GM12878 (cell line): Measurements from ENCODE around the gene C16orf96. TPM values are rescaled to one million over a fixed set of nuclear protein-coding genes. Genes with fewer than 3 reads are reported as not detected.

Source experiments
- ATAC-seq: fragments of 200-7000 bp; cut with Tn5 transposase; 3 replicates; pipeline ENCODE4 v1.9.1; 2020; ENCODE audit warnings: mild to moderate bottlenecking, moderate library complexity
- BruUV-seq: library from RNA; stranded (reverse); fragments of 400-500 nt; replicated peaks from 2 replicates; lab custom pipeline; 2021; lab: Mats Ljungman, UMichigan
- CTCF ChIA-PET: fragments of 300-600 bp; sonication (Branson Sonifier 250); formaldehyde crosslinking; extraction: SDS; loops from one replicate; lab custom pipeline; 2021; ENCODE audit warnings: inconsistent platforms; lab: Yijun Ruan, JAX
- POLR2A ChIA-PET: fragments of 350-600 bp; formaldehyde crosslinking; extraction: SDS; loops from one replicate; lab custom pipeline; 2021; ENCODE audit warnings: inconsistent platforms; lab: Charles Lee
- RAD21 ChIA-PET: fragments of 300-600 bp; sonication (Branson Sonifier 250); formaldehyde crosslinking; loops from one replicate; lab custom pipeline; 2023; ENCODE audit warnings: antibody characterized with exemption; ENCODE audit not compliant: unreplicated experiment; lab: Charles Lee
- SMC1A ChIA-PET: fragments of 300-600 bp; sonication (Branson Sonifier 250); formaldehyde crosslinking; loops from one replicate; lab custom pipeline; 2023; ENCODE audit not compliant: unreplicated experiment, uncharacterized antibody; lab: Charles Lee
- DNase-seq: peaks from one replicate; pipeline ENCODE4 v3.0.0-alpha.2; 2011; ENCODE audit warnings: low read depth, low spot score
- FAIRE-seq: peaks from 3 replicates; lab custom pipeline; 2011; peaks lifted over from hg19 to GRCh38; lab: Jason Lieb, UNC
- H2AFZ ChIP-seq: 2 replicates; pipeline ENCODE4 v1.6.0; 2011; ENCODE audit warnings: low read depth, low read length, control low read depth; ENCODE audit not compliant: control insufficient read depth
- H3K27ac ChIP-seq: 2 replicates; pipeline ENCODE4 v1.5.1; 2011; ENCODE audit warnings: control low read depth; ENCODE audit not compliant: control insufficient read depth, insufficient read depth
- H3K27me3 ChIP-seq, 2 experiments: replicated peaks in 1 of 2; 2 replicates each; pipeline versions ENCODE4 v1.6.0 to v1.6.1; 2011; ENCODE audit warnings: low read length in 1 of 2; ENCODE audit not compliant: control insufficient read depth in 2 of 2, insufficient read depth in 2 of 2
- H3K36me3 ChIP-seq, 2 experiments: 2 replicates each; pipeline ENCODE4 v1.5.1; 2011; ENCODE audit warnings: low read length in 1 of 2; ENCODE audit not compliant: control insufficient read depth in 2 of 2, insufficient read depth in 2 of 2
- H3K4me1 ChIP-seq: 2 replicates; pipeline ENCODE4 v1.6.1; 2011; ENCODE audit warnings: mild to moderate bottlenecking, low read length, moderate library complexity, mixed read lengths; ENCODE audit not compliant: control insufficient read depth, insufficient read depth
- H3K4me2 ChIP-seq: 2 replicates; pipeline ENCODE4 v1.6.0; 2011; ENCODE audit warnings: control low read depth; ENCODE audit not compliant: control insufficient read depth, insufficient read depth
- H3K4me3 ChIP-seq: fragments of 200-600 bp; sonication (generic); 2 replicates; pipeline ENCODE4 v1.5.1; 2016
- H3K79me2 ChIP-seq: 2 replicates; pipeline ENCODE4 v1.6.0; 2011; ENCODE audit warnings: low read length; ENCODE audit not compliant: control insufficient read depth, insufficient read depth
- H3K9ac ChIP-seq: 2 replicates; pipeline ENCODE4 v1.8.0; 2011; ENCODE audit warnings: low read length, control low read depth, mixed read lengths; ENCODE audit not compliant: control insufficient read depth, insufficient read depth
- H3K9me3 ChIP-seq: replicated peaks from 3 replicates; pipeline ENCODE4 v1.5.1; 2011; ENCODE audit warnings: mild to moderate bottlenecking, low read length; ENCODE audit not compliant: control insufficient read depth, insufficient read depth
- H4K20me1 ChIP-seq: 2 replicates; pipeline ENCODE4 v1.6.0; 2011; ENCODE audit not compliant: control insufficient read depth, insufficient read depth
- ATF7 ChIP-seq: fragments of 450-650 bp; IDR thresholded peaks from 2 replicates; pipeline ENCODE4 v1.6.1; 2016; ENCODE audit warnings: low read depth, mild to moderate bottlenecking
- IKZF1 ChIP-seq: fragments of 450-650 bp; conservative IDR thresholded peaks from 2 replicates; pipeline ENCODE4 v1.6.1; 2017; ENCODE audit warnings: antibody characterized with exemption, mild to moderate bottlenecking
- MTA3 ChIP-seq: IDR thresholded peaks from 2 replicates; pipeline ENCODE4 v1.6.1; 2012; ENCODE audit warnings: low read length, inconsistent platforms, borderline replicate concordance
- NFYA ChIP-seq: IDR thresholded peaks from 2 replicates; pipeline ENCODE4 v1.6.1; 2011; ENCODE audit warnings: low read depth, mild to moderate bottlenecking, low read length, improper control_type of control experiment, borderline replicate concordance
- NFYB ChIP-seq: IDR thresholded peaks from 2 replicates; pipeline ENCODE4 v1.6.1; 2011; ENCODE audit warnings: low read depth, mild to moderate bottlenecking, low read length, improper control_type of control experiment, moderate library complexity; ENCODE audit not compliant: insufficient read depth
- SIN3A ChIP-seq: IDR thresholded peaks from 2 replicates; pipeline ENCODE4 v1.6.1; 2012; ENCODE audit warnings: low read depth, low read length, improper control_type of control experiment
- SREBF2 ChIP-seq: IDR thresholded peaks from 2 replicates; pipeline ENCODE4 v1.6.1; 2012; ENCODE audit warnings: mild to moderate bottlenecking, low read length
- SUZ12 ChIP-seq: fragments of 200-600 bp; sonication (generic); IDR thresholded peaks from one replicate; pipeline ENCODE4 v1.6.1; 2018; ENCODE audit warnings: antibody characterized with exemption, mild to moderate bottlenecking; ENCODE audit not compliant: unreplicated experiment
- WGBS: methylation state at CpG from one replicate; pipeline ENCODE4 v1.1.6; 2016; ENCODE audit warnings: low lambda C conversion rate; ENCODE audit not compliant: insufficient replicate concordance, insufficient coverage; ENCODE audit errors: missing lambda C conversion rate; 5-methylcytosine and 5-hydroxymethylcytosine counted together
- in situ Hi-C: fragments of 300-500 bp; cut with MboI; formaldehyde crosslinking; loops from 9 replicates; pipeline ENCODE4 v1.14.3; 2018; ENCODE audit warnings: mixed read lengths
- intact Hi-C: fragments of 100-400 bp; cut with micrococcal nuclease; formaldehyde crosslinking; loops from one replicate; pipeline ENCODE4 v1.14.2; 2022; ENCODE audit not compliant: unreplicated experiment
- polyA plus RNA-seq, 11 experiments: library from polyadenylated mRNA; depleted of rRNA in 4 of 11; unstranded in 6 of 11; stranded (reverse) in 5 of 11; fragments of >200 nt; fragmentation: Nextera tagmentation in 4 of 11; fragmentation: Illumina TruSeq in 1 of 11; extraction: Ambion mirVana in 4 of 11; extraction: Trizol in 1 of 11; gene quantifications; 1 replicate in 1 of 11; 2 replicates in 10 of 11; pipeline versions ENCODE4 v1.2.1 to v1.2.3, GENCODE V29; 2011 to 2016; ENCODE audit warnings: inconsistent platforms in 2 of 11, missing spikeins in 2 of 11, low read depth in 1 of 11
- total RNA-seq, 4 experiments: library from RNA; depleted of rRNA in 3 of 4; stranded (reverse); fragments of >200 nt in 3 of 4; fragmentation: Illumina TruSeq in 1 of 4; extraction: Trizol in 1 of 4; gene quantifications; 2 replicates each; pipeline versions ENCODE4 v1.2.1 to v1.2.3, GENCODE V29; 2013 to 2021
- TF ChIP-seq, protein P1 (sequence below): IDR thresholded peaks from 2 replicates; pipeline ENCODE4 v1.6.1; 2012; ENCODE audit warnings: improper control_type of control experiment, low read depth, low read length; ENCODE audit not compliant: insufficient replicate concordance
- TF ChIP-seq, protein P2 (sequence below): IDR thresholded peaks from 2 replicates; pipeline ENCODE4 v1.6.1; 2012; ENCODE audit warnings: low read length, inconsistent platforms
- TF ChIP-seq, protein P3 (sequence below): fragments of 450-650 bp; formaldehyde crosslinking; IDR thresholded peaks from 2 replicates; pipeline ENCODE4 v1.5.0; 2022; ENCODE audit warnings: mild to moderate bottlenecking, missing genetic modification characterization

The C16orf96 gene
- total and polyA plus RNA-seq, 10 of the 15 experiments (the other 5 are each of a cell fraction or from before 2014, with no cell fraction given) = 0.01 to 0.08 (median 0.01) TPM; not detected in 7

DNA sequence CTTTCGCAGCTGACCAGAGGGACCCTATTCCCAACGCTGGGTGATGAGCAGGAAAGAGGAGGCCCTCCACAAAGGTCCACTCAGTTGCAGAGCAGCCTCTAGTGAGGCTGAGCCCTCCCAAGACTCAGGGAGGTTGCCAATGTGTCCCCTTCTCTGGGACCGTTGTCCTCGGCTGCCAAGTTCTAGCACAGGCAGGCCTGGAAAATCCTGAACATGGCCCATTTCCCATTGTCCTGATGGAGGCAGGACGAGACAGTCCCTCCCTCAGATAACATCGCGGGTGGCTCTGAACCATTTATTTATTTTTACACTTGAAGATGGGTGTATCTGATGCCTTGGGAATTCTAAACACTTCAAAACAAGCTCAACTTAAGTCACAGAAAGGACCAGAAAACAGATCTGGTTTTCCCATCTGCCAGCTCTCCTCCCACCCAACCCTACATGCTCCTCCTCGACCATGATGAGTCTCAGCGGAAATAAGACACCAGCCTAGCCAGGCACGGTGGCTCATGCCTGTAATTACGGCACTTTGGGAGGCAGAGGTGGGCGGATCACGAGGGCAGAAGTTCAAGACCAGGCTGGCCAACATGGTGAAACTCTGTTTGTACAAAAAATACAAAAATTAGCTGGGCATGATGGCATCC is 30.4 kb upstream of the C16orf96 start:
- 52% methylated on average over 13 of the region's 13 CpGs for WGBS

More for the DNA sequence above, 30.4 kb upstream of the C16orf96 start:
- no peaks in the 10 kb centered on the region; the same call in 1 of the 2 replicates for H3K79me2 ChIP-seq
- H3K4me2 ChIP-seq = no peak overlapping the region
- TF ChIP-seq SREBF2 (no peak), SUZ12 (no peak), ATF7 (no peak), NFYB (no peak), IKZF1 (no peak), MTA3 (no peak), NFYA (no peak), SIN3A (no peak)
- TF ChIP-seq, protein P1, sequence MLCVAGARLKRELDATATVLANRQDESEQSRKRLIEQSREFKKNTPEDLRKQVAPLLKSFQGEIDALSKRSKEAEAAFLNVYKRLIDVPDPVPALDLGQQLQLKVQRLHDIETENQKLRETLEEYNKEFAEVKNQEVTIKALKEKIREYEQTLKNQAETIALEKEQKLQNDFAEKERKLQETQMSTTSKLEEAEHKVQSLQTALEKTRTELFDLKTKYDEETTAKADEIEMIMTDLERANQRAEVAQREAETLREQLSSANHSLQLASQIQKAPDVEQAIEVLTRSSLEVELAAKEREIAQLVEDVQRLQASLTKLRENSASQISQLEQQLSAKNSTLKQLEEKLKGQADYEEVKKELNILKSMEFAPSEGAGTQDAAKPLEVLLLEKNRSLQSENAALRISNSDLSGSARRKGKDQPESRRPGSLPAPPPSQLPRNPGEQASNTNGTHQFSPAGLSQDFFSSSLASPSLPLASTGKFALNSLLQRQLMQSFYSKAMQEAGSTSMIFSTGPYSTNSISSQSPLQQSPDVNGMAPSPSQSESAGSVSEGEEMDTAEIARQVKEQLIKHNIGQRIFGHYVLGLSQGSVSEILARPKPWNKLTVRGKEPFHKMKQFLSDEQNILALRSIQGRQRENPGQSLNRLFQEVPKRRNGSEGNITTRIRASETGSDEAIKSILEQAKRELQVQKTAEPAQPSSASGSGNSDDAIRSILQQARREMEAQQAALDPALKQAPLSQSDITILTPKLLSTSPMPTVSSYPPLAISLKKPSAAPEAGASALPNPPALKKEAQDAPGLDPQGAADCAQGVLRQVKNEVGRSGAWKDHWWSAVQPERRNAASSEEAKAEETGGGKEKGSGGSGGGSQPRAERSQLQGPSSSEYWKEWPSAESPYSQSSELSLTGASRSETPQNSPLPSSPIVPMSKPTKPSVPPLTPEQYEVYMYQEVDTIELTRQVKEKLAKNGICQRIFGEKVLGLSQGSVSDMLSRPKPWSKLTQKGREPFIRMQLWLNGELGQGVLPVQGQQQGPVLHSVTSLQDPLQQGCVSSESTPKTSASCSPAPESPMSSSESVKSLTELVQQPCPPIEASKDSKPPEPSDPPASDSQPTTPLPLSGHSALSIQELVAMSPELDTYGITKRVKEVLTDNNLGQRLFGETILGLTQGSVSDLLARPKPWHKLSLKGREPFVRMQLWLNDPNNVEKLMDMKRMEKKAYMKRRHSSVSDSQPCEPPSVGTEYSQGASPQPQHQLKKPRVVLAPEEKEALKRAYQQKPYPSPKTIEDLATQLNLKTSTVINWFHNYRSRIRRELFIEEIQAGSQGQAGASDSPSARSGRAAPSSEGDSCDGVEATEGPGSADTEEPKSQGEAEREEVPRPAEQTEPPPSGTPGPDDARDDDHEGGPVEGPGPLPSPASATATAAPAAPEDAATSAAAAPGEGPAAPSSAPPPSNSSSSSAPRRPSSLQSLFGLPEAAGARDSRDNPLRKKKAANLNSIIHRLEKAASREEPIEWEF = no peak
- TF ChIP-seq, protein P2, sequence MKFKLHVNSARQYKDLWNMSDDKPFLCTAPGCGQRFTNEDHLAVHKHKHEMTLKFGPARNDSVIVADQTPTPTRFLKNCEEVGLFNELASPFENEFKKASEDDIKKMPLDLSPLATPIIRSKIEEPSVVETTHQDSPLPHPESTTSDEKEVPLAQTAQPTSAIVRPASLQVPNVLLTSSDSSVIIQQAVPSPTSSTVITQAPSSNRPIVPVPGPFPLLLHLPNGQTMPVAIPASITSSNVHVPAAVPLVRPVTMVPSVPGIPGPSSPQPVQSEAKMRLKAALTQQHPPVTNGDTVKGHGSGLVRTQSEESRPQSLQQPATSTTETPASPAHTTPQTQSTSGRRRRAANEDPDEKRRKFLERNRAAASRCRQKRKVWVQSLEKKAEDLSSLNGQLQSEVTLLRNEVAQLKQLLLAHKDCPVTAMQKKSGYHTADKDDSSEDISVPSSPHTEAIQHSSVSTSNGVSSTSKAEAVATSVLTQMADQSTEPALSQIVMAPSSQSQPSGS = no peak
- TF ChIP-seq, protein P3, sequence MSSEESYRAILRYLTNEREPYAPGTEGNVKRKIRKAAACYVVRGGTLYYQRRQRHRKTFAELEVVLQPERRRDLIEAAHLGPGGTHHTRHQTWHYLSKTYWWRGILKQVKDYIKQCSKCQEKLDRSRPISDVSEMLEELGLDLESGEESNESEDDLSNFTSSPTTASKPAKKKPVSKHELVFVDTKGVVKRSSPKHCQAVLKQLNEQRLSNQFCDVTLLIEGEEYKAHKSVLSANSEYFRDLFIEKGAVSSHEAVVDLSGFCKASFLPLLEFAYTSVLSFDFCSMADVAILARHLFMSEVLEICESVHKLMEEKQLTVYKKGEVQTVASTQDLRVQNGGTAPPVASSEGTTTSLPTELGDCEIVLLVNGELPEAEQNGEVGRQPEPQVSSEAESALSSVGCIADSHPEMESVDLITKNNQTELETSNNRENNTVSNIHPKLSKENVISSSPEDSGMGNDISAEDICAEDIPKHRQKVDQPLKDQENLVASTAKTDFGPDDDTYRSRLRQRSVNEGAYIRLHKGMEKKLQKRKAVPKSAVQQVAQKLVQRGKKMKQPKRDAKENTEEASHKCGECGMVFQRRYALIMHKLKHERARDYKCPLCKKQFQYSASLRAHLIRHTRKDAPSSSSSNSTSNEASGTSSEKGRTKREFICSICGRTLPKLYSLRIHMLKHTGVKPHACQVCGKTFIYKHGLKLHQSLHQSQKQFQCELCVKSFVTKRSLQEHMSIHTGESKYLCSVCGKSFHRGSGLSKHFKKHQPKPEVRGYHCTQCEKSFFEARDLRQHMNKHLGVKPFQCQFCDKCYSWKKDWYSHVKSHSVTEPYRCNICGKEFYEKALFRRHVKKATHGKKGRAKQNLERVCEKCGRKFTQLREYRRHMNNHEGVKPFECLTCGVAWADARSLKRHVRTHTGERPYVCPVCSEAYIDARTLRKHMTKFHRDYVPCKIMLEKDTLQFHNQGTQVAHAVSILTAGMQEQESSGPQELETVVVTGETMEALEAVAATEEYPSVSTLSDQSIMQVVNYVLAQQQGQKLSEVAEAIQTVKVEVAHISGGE (CRISPR knock-in tag) = no peak
- H3K4me1 ChIP-seq = peaks cover 18% of the 10 kb centered on the region
- H3K36me3 ChIP-seq = no peaks in the 10 kb centered on the region; a peak in 1 of 4 replicates
- FAIRE-seq (no peak), DNase-seq (no peak), ATAC-seq (no peak)
- CTCF ChIA-PET = interaction anchor here (1.0 to 1.3 kb wide), 3 partner anchors 9 to 20 kb away, joined by 3 read pairs; no protein-coding TSS in a partner anchor
- no peaks in the 10 kb centered on the region for H3K9me3 ChIP-seq
- POLR2A ChIA-PET = no interaction called here
- intact Hi-C loops (no loop called here), in situ Hi-C loops (no loop called here)
- H4K20me1 ChIP-seq = no peaks in the 10 kb centered on the region
- no TSS peak for BruUV-seq
- no peaks in the 10 kb centered on the region for H3K27me3 ChIP-seq
- RAD21 ChIA-PET = no interaction called here
- no peak overlapping the region for H3K9ac ChIP-seq
- H3K27ac ChIP-seq = no peak overlapping the region
- no peak overlapping the region for H3K4me3 ChIP-seq
- H2AFZ ChIP-seq = no peak overlapping the region
- SMC1A ChIA-PET = interaction anchor here (1.8 kb wide), 1 partner anchor 10 kb away, joined by 5 read pairs; no protein-coding TSS in a partner anchor
